ENCODE measurements around the gene USP3. TPM values are rescaled to one million over a fixed set of nuclear protein-coding genes. Genes with fewer than 3 reads are reported as not detected.

Gene USP3
- total and polyA plus RNA-seq, 2 donors (not counting 1 experiment from before 2014, with no cell fraction given), result 43.4 to 152 TPM

DNA sequence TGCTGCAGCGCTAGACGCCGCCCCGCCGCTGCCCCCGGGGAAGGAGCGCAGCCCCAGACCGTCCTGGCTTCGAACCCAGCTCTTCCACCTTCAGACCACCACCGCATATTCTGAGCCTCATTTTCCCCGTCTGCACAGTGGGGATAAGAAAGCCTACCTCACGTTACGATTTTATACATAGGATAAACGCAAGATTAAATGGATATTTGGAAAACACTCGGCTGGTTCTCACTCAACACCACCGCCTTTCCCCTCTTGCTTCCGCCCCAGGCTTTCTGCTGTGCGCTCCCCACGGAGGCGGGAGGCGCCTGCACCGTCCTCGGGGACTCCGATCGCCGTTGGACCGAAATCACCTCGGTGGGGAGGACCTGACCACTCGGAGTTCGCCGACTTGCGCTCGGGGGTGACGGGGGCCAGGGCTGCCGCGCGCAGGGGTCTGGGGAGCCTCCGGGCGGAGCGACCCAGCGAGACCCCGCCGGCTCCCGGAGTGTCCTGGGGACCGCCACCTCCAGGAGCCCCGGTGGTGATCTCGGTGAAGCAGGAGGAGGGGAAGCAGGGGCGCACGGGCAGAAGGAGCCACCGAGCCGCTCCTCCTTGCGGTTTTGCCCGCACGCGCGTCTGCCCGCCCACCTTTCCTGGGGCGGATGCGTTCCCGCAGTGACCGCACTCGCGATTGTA lies 96.8 kb downstream of the USP3 start:
- intact Hi-C loops (cut with micrococcal nuclease), result loop anchor here (1.0 to 5.0 kb wide), 2 partner anchors 97 to 491 kb away; partner anchors contain the start of genes CIAO2A and USP3
- Histone ChIP-seq H3K27ac (ENCODE audit: low read length in 2 of 2) (peak overlapping the region; percentile 31 to 51), H2AFZ (ENCODE audit: insufficient read depth, low read depth, low read length, poor library complexity, severe bottlenecking) (peak overlapping the region; percentile 68), H4K20me1 (ENCODE audit: control insufficient read depth, insufficient read depth, low read length, poor library complexity, severe bottlenecking) (no peaks in the 10 kb centered on the region), H3K4me1 (ENCODE audit: control insufficient read depth in 2 of 2, insufficient read depth in 2 of 2, low read length in 2 of 2) (peaks cover 44 to 57% of the 10 kb centered on the region in 2 donors), H3K27me3 (replicated peaks in 1 of 4; ENCODE audit: control extremely low read depth in 1 of 4, control insufficient read depth in 3 of 4, insufficient read depth in 4 of 4, low read length in 3 of 4) (no peaks in the 10 kb centered on the region), H3K79me2 (ENCODE audit: control insufficient read depth, insufficient read depth, low read length) (no peaks in the 10 kb centered on the region), H3K4me2 (replicated peaks; ENCODE audit: low read depth, low read length, poor library complexity, severe bottlenecking) (peak overlapping the region; percentile 92), H3K4me3 (ENCODE audit: control extremely low read depth in 1 of 5, extremely low read depth in 1 of 5, insufficient read depth in 1 of 5, low read depth in 2 of 5, low read length in 4 of 5) (peak overlapping the region; percentile 59 to 86 (median 75)), H3K9me3 (ENCODE audit: control extremely low read depth in 1 of 3, control insufficient read depth in 2 of 3, insufficient read depth in 1 of 3, low read length in 2 of 3) (no peaks in the 10 kb centered on the region), H3K9ac (ENCODE audit: low read length) (peak overlapping the region; percentile 68), H3K36me3 (replicated peaks in 1 of 2; ENCODE audit: control extremely low read depth in 1 of 2, control insufficient read depth in 1 of 2, extremely low read depth in 1 of 2, insufficient read depth in 2 of 2, low read length in 1 of 2) (no peaks in the 10 kb centered on the region)
- H3K27me3 Mint-ChIP-seq, result no peaks in the 10 kb centered on the region
- H3K9me3 Mint-ChIP-seq (ENCODE audit: insufficient read depth), result no peaks in the 10 kb centered on the region
- H3K27ac Mint-ChIP-seq, result peak overlapping the region; percentile 95
- ChIA-PET CTCF (interaction anchor here (1.3 to 3.7 kb wide), 9 partner anchors 9 to 134 kb away, joined by 3 to 37 read pairs (median 10); no protein-coding TSS in a partner anchor), POLR2A (interaction anchor here (0.6 to 3.9 kb wide), 4 partner anchors 13 to 126 kb away, joined by 4 to 27 read pairs (median 14); partner anchors contain the start of gene USP3)
- no peak for TF ChIP-seq EZH2 (IDR thresholded peaks at IDR 0.05; ENCODE audit: borderline replicate concordance, insufficient read depth, low read depth, low read length, poor library complexity, severe bottlenecking)
- TF ChIP-seq, protein P1, sequence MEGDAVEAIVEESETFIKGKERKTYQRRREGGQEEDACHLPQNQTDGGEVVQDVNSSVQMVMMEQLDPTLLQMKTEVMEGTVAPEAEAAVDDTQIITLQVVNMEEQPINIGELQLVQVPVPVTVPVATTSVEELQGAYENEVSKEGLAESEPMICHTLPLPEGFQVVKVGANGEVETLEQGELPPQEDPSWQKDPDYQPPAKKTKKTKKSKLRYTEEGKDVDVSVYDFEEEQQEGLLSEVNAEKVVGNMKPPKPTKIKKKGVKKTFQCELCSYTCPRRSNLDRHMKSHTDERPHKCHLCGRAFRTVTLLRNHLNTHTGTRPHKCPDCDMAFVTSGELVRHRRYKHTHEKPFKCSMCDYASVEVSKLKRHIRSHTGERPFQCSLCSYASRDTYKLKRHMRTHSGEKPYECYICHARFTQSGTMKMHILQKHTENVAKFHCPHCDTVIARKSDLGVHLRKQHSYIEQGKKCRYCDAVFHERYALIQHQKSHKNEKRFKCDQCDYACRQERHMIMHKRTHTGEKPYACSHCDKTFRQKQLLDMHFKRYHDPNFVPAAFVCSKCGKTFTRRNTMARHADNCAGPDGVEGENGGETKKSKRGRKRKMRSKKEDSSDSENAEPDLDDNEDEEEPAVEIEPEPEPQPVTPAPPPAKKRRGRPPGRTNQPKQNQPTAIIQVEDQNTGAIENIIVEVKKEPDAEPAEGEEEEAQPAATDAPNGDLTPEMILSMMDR (IDR thresholded peaks at IDR 0.05), result no peak
- WGBS (ENCODE audit: insufficient coverage), result under 1% methylated on average over 47 of the region's 63 CpGs
- peak overlapping the region; percentile 96 for H3K4me3 Mint-ChIP-seq
- peak; percentile 65 for DNase-seq
- H3K4me1 Mint-ChIP-seq, result peaks cover 73% of the 10 kb centered on the region
- ATAC-seq (ENCODE audit: low read depth), result peak; percentile 10

Data from B cell (primary cell).